Astrocyte (in vitro differentiated cells and primary cell): ENCODE data around the gene IRX5.

Source experiments
- EZH2 ChIP-seq: IDR thresholded peaks from 2 replicates; pipeline ENCODE4 v1.6.1; 2012; ENCODE audit warnings: mild to moderate bottlenecking, low read length, inconsistent platforms; ENCODE audit not compliant: insufficient read depth
- TF ChIP-seq, protein P1 (sequence below): IDR thresholded peaks from 2 replicates; pipeline ENCODE4 v1.5.1; 2011; ENCODE audit warnings: low read depth, mild to moderate bottlenecking, inconsistent platforms, low read length, moderate library complexity; ENCODE audit not compliant: insufficient read depth

DNA sequence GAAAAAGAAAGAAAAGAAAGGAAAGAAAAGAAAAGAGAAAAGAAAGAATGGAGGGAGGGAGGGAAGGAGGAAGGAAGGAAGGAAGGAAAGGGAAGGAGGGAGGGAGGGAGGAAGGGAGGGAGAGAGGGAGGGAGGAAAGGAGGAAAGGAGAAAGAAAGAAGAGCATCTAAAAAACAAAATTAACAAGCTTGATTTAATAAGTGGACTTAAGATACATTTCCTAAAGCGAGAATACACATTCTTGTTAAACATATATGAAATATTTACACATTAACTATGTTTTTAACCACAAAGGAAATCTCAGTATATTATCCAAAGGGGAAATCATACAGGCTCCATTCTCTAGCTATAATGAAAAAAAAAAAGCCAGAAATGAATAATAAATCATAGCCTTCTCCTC is 47.3 kb upstream of the IRX5 start:
- TF ChIP-seq, protein P1, sequence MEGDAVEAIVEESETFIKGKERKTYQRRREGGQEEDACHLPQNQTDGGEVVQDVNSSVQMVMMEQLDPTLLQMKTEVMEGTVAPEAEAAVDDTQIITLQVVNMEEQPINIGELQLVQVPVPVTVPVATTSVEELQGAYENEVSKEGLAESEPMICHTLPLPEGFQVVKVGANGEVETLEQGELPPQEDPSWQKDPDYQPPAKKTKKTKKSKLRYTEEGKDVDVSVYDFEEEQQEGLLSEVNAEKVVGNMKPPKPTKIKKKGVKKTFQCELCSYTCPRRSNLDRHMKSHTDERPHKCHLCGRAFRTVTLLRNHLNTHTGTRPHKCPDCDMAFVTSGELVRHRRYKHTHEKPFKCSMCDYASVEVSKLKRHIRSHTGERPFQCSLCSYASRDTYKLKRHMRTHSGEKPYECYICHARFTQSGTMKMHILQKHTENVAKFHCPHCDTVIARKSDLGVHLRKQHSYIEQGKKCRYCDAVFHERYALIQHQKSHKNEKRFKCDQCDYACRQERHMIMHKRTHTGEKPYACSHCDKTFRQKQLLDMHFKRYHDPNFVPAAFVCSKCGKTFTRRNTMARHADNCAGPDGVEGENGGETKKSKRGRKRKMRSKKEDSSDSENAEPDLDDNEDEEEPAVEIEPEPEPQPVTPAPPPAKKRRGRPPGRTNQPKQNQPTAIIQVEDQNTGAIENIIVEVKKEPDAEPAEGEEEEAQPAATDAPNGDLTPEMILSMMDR: no peak
- TF ChIP-seq EZH2: no peak
